ENCODE data around the gene CCDC170. TPM values are rescaled to one million over a fixed set of nuclear protein-coding genes. Genes with fewer than 3 reads are reported as not detected.

CCDC170 gene
- polyA plus RNA-seq, 1 of the 3 experiments (the other 2 are of a cell fraction) = not detected

GRCh38 chr6:151624481-151624880 is 130.7 kb downstream of the CCDC170 start:
- 0% methylated on average over 5 of the region's 5 CpGs for WGBS (ENCODE audit: low lambda C conversion rate)
- H2AFZ ChIP-seq (ENCODE audit: low read depth) = no peak overlapping the region
- no peaks in the 10 kb centered on the region for H4K20me1 ChIP-seq (ENCODE audit: insufficient read depth)
- no peak overlapping the region for H3K9ac ChIP-seq
- no peak overlapping the region for H3K4me3 ChIP-seq (ENCODE audit: low read depth in 2 of 2, low read length in 1 of 2)
- H3K4me1 ChIP-seq (ENCODE audit: control insufficient read depth in 1 of 2, insufficient read depth in 2 of 2, low read depth in 1 of 2, low read length in 1 of 2) = no peaks in the 10 kb centered on the region
- TF ChIP-seq TCF12 (IDR thresholded peaks at IDR 0.05) (no peak), TEAD4 (IDR thresholded peaks at IDR 0.05; ENCODE audit: borderline replicate concordance, insufficient read depth) (no peak)
- no peak overlapping the region for H3K27ac ChIP-seq (ENCODE audit: low read depth in 2 of 2, low read length in 1 of 2)
- CTCF ChIA-PET = no interaction called here
- no peaks in the 10 kb centered on the region for H3K36me3 ChIP-seq (replicated peaks in 1 of 2; ENCODE audit: control insufficient read depth in 1 of 2, insufficient read depth in 2 of 2, low read length in 1 of 2)
- no peaks in the 10 kb centered on the region for H3F3A ChIP-seq (replicated peaks; ENCODE audit: insufficient read depth)
- H3K4me2 ChIP-seq = no peak overlapping the region
- no peaks in the 10 kb centered on the region for H3K9me2 ChIP-seq
- H3K79me2 ChIP-seq (ENCODE audit: insufficient read depth) = no peaks in the 10 kb centered on the region
- POLR2A ChIA-PET = no interaction called here
- H3K27me3 ChIP-seq (ENCODE audit: insufficient read depth) = no peaks in the 10 kb centered on the region; the same call in 1 of the 2 replicates
- DNase-seq = no peak
- no peaks in the 10 kb centered on the region for H3K9me3 ChIP-seq

GRCh38 chr6:151624900-151625536 is 131.2 kb downstream of the CCDC170 start:
- H3F3A ChIP-seq (replicated peaks; ENCODE audit: insufficient read depth) = no peaks in the 10 kb centered on the region
- no peak overlapping the region for H3K27ac ChIP-seq (ENCODE audit: low read depth in 2 of 2, low read length in 1 of 2)
- no peaks in the 10 kb centered on the region for H3K79me2 ChIP-seq (ENCODE audit: insufficient read depth)
- H2AFZ ChIP-seq (ENCODE audit: low read depth) = no peak overlapping the region
- H4K20me1 ChIP-seq (ENCODE audit: insufficient read depth) = no peaks in the 10 kb centered on the region
- CTCF ChIA-PET = no interaction called here
- H3K4me2 ChIP-seq = no peak overlapping the region
- no peak overlapping the region for H3K4me3 ChIP-seq (ENCODE audit: low read depth in 2 of 2, low read length in 1 of 2)
- H3K27me3 ChIP-seq (ENCODE audit: insufficient read depth) = no peaks in the 10 kb centered on the region; the same call in 1 of the 2 replicates
- no peaks in the 10 kb centered on the region for H3K9me2 ChIP-seq
- POLR2A ChIA-PET = no interaction called here
- WGBS (ENCODE audit: low lambda C conversion rate) = 65% methylated on average over 7 of the region's 7 CpGs
- no peak for DNase-seq
- H3K9ac ChIP-seq = no peak overlapping the region
- H3K9me3 ChIP-seq = no peaks in the 10 kb centered on the region
- H3K36me3 ChIP-seq (replicated peaks in 1 of 2; ENCODE audit: control insufficient read depth in 1 of 2, insufficient read depth in 2 of 2, low read length in 1 of 2) = no peaks in the 10 kb centered on the region
- no peak for TF ChIP-seq USF1 (IDR thresholded peaks at IDR 0.05; ENCODE audit: borderline replicate concordance, low read depth)
- no peak for TF ChIP-seq EP300 (IDR thresholded peaks at IDR 0.05; ENCODE audit: borderline replicate concordance in 1 of 2, low read depth in 1 of 2, low read length in 1 of 2)
- TF ChIP-seq YY1 (IDR thresholded peaks at IDR 0.05; ENCODE audit: low read depth) = no peak
- TF ChIP-seq PBX3 (IDR thresholded peaks at IDR 0.05) = no peak
- no peaks in the 10 kb centered on the region for H3K4me1 ChIP-seq (ENCODE audit: control insufficient read depth in 1 of 2, insufficient read depth in 2 of 2, low read depth in 1 of 2, low read length in 1 of 2)

- WGBS (ENCODE audit: low lambda C conversion rate) = 5% methylated on average over 3 of the region's 3 CpGs
- Histone ChIP-seq H3K27ac (ENCODE audit: low read depth in 2 of 2, low read length in 1 of 2) (no peak overlapping the region), H3K9me2 (no peaks in the 10 kb centered on the region), H3K9ac (no peak overlapping the region), H3K4me2 (no peak overlapping the region), H3K79me2 (ENCODE audit: insufficient read depth) (no peaks in the 10 kb centered on the region), H3K9me3 (no peaks in the 10 kb centered on the region), H4K20me1 (ENCODE audit: insufficient read depth) (no peaks in the 10 kb centered on the region), H3K4me3 (ENCODE audit: low read depth in 2 of 2, low read length in 1 of 2) (no peak overlapping the region), H3F3A (replicated peaks; ENCODE audit: insufficient read depth) (no peaks in the 10 kb centered on the region), H3K4me1 (ENCODE audit: control insufficient read depth in 1 of 2, insufficient read depth in 2 of 2, low read depth in 1 of 2, low read length in 1 of 2) (no peaks in the 10 kb centered on the region), H2AFZ (ENCODE audit: low read depth) (no peak overlapping the region), H3K36me3 (replicated peaks in 1 of 2; ENCODE audit: control insufficient read depth in 1 of 2, insufficient read depth in 2 of 2, low read length in 1 of 2) (no peaks in the 10 kb centered on the region), H3K27me3 (ENCODE audit: insufficient read depth) (no peaks in the 10 kb centered on the region)
- POLR2A ChIA-PET = no interaction called here
- no peak for DNase-seq
- CTCF ChIA-PET = no interaction called here
- no peak for TF ChIP-seq IRF3 (IDR thresholded peaks at IDR 0.05; ENCODE audit: low read depth, low read length)
- TF ChIP-seq NFIC (IDR thresholded peaks at IDR 0.05; ENCODE audit: borderline replicate concordance) = no peak
- no peak for TF ChIP-seq RCOR1 (IDR thresholded peaks at IDR 0.05; ENCODE audit: low read length)
- TF ChIP-seq MXI1 (IDR thresholded peaks at IDR 0.05; ENCODE audit: low read depth, low read length) = no peak
- TF ChIP-seq SIN3A (IDR thresholded peaks at IDR 0.05; ENCODE audit: borderline replicate concordance, low read depth, low read length) = no peak
- no peak for TF ChIP-seq RAD21 (IDR thresholded peaks at IDR 0.05; ENCODE audit: low read length)
- TF ChIP-seq FOXJ3 (CRISPR knock-in tag; IDR thresholded peaks at IDR 0.05) = no peak
- no peak for TF ChIP-seq USF1 (IDR thresholded peaks at IDR 0.05; ENCODE audit: borderline replicate concordance, low read depth)
- no peak for TF ChIP-seq ELF1 (IDR thresholded peaks at IDR 0.05)
- TF ChIP-seq GABPA (IDR thresholded peaks at IDR 0.05; ENCODE audit: low read depth) = no peak
- no peak for TF ChIP-seq RXRA (IDR thresholded peaks at IDR 0.05; ENCODE audit: borderline replicate concordance, low read depth)
- TF ChIP-seq SMC3 (IDR thresholded peaks at IDR 0.05; ENCODE audit: low read depth, low read length) = no peak
- no peak for TF ChIP-seq YY1 (IDR thresholded peaks at IDR 0.05; ENCODE audit: low read depth)
Measured at GRCh38 chr6:151627689-151628444, 134.1 kb downstream of the CCDC170 start.
